Cerebellar cortex (tissue), 1 donor: ENCODE results near the gene MFAP5.

Experiments
- DNase-seq: peaks from one replicate; pipeline ENCODE4 v3.0.0-alpha.2; 2015; ENCODE audit warnings: low spot score

The MFAP5 gene

DNA sequence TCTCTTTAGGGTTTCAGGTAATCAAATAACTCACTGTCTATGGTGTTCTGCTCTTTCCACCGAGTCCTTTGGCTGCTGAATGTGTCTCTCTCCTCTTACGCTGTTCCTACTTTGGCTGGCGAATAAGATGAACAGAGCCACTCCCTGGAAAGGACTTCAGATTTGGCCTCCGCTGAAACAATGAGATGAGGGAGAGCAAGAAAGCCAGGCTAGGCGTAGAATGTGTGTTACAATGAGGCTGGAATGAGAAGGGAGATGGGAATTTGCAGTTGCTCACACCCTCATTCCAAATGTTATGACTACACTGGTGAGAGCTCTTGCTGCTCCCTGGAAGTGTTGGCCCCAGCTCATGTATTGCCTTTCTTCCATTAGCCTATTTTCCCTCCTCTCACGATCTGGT, at the start of gene MFAP5:
TSS of gene MFAP5 (minus strand) at position 234 of the 400 bp plus-strand sequence. CDS start 722 bp downstream, outside the sequence.
- no peak for DNase-seq

DNA sequence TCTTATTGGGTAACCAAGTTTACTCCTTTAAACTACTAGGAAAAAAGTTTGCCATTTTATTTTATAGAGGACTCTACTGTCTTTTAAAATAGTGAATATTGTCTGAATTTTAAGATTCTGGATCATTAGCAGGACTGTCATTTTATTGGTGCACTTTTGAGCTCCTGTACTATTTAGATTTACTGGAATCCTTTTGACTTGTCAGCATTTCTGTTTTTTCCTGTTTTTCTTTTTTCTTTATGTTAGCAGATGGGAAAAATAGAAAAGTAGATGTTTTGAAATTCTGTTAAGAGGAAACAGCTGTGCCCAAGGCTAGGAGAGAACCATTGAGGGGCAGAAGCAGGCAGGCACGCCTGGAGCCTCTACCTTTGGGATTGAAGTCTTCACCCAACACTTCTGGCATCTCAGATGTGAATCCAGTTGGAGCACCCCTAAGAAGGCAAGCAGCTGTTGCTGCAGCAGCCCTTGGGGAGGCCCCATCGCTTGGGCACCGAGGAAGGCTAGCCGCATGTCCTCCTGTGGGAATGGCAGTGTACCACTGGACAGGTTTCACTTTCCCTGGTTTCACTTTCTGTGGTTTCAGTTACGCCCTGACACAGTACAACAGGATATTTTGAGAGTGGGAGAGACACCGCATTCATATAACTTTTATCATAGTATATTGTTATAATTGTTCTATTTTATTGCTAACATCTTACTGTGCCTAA, 46.7 kb upstream of the MFAP5 start:
- DNase-seq = no peak

- no peak for DNase-seq
Observed at GRCh38 chr12:8702159-8702558, 39.5 kb upstream of the MFAP5 start.

GRCh38 chr12:8701046-8701660, 38.5 kb upstream of the MFAP5 start:
- no peak for DNase-seq

DNA sequence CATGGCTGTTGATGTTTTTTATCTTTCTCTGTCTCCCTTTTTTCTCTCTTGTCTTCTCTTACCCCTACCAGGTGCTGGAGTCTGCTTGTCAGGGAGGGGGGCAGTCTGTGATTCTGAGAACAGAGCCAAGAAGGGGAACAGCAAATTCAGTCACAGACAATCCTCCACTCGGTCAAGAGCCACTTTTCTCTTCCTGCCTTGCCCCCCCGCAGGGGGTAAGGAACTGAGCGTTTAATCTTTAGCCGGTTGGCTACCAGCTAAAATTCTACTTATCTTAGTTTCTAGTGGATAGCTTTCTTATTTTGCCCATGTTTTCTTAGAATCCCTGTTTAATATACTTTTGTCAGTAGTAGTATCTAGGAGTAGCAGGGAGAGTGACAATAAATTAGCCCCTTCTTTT, 37.1 kb upstream of the MFAP5 start:
- DNase-seq = no peak

- DNase-seq = no peak
Observed at GRCh38 chr12:8698879-8699278, 36.3 kb upstream of the MFAP5 start.

DNA sequence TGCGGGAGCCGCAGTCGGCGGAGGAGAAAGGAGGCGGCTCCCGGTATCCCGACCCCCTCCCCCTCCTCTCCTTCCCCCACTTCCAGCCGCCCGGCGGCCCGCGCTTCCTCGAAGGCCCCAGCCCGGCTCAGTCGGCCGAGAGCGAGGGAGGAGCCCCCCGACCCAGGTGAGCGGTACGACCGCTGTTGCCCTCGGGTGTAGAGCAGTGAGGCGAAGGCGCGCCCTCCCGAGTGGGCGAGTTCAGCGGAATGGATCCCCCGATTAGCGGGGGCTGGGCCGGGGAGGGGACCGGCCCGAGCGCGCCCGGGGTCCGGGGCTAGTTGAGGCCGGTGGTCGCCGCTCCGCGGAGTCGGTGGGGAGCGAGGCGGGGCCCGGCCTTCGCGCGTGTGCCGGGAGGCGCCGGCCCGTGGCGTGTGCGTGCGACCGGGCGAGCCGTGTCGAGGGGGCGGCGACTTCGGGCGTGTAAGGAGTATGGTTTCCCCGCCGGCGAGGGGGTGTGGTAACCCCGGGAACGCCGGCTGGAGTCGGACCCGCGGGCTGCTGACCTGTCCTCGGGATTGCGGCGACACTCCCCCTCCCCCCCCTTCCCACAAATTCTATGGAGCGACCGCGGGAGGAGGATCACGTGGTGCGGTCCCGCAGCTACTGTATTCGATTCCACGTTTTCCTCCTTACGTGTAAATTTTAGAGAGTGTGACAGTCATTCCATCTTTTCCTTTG, 35.7 kb upstream of the MFAP5 start:
- DNase-seq = no peak

GRCh38 chr12:8697476-8698131, 35.0 kb upstream of the MFAP5 start, which contains the start of gene RIMKLB:
Gene RIMKLB (plus strand): TSS chr12:8697991. CDS start chr12:8713867, 15,876 bp downstream.
- peak; percentile 74 for DNase-seq

GRCh38 chr12:8697120-8697475, 34.5 kb upstream of the MFAP5 start:
- DNase-seq = peak; percentile 64

DNA sequence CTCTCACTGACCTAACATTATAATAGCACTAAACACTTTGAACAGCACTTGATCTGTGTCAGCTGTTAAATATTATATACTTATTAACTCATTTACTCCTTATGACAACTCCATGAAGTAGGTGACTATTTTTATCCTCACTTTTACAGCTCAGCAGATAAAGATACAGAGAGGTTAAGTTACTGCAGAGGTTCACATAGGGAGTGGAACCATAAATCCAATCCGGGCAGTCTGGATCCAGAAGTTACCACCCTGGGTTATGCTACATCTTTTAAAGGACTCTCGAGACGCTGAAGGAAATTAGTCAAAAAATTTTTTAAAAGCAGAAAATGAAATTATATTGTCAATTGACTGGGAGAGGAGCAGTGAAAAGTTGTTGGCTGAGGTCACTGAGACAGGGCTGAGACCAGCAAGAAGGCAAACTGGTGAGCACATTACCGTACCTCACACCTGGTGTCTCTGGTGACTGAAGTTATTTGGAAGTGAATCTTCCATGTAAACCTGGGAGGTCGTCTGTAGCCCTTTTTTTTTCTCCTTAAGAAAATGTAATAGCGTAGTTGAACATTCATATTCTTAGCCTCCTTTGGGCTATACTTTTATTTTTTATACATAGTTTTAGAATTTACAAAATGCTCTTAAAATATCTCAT, 33.9 kb upstream of the MFAP5 start:
- DNase-seq = no peak

- no peak for DNase-seq
Observed at GRCh38 chr12:8695116-8695515, 32.5 kb upstream of the MFAP5 start.

DNA sequence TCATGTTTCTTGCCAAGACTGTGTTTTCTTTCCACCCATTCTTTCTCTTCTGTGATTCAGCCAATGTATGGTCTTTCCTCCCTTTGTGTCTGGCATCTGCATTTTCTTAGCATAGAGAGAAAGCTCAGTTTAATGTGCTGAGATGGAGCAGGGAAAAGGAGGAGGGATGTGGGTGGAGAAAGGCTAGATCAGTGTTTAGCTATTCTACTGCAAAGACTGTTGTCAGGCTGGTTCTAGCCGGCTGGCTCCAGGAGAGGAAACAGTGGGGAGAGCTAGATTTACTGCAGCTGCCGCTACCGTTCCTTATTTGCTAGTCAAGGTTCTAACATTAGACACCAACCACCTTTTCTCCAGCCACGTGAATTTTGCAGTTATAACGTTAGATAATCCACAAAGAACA, 29.9 kb upstream of the MFAP5 start:
- DNase-seq = peak; percentile 86

- no peak for DNase-seq
Observed at GRCh38 chr12:8689681-8690080, 27.1 kb upstream of the MFAP5 start.

GRCh38 chr12:8687846-8688601, 25.4 kb upstream of the MFAP5 start:
- DNase-seq = peak; percentile 90

DNA sequence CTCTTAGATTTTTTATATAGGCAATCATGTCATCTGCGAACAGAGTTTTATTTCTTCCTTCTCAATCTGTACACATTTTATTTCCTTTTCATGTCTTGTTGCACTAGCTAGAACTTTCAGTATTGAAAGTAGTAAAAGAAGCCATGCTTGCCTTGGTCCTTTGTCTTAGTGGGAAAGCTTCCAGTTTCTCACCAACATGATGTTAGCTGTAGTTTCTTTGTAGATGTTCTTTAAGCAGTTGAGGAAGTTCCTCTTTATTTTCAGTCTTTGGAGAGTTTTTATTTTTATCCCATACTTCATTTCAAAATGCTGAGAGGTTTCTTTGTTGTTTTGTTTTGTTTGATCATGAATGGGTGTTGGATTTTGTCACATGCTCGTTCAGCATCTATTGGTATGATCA, 22.4 kb upstream of the MFAP5 start:
- DNase-seq = no peak

DNA sequence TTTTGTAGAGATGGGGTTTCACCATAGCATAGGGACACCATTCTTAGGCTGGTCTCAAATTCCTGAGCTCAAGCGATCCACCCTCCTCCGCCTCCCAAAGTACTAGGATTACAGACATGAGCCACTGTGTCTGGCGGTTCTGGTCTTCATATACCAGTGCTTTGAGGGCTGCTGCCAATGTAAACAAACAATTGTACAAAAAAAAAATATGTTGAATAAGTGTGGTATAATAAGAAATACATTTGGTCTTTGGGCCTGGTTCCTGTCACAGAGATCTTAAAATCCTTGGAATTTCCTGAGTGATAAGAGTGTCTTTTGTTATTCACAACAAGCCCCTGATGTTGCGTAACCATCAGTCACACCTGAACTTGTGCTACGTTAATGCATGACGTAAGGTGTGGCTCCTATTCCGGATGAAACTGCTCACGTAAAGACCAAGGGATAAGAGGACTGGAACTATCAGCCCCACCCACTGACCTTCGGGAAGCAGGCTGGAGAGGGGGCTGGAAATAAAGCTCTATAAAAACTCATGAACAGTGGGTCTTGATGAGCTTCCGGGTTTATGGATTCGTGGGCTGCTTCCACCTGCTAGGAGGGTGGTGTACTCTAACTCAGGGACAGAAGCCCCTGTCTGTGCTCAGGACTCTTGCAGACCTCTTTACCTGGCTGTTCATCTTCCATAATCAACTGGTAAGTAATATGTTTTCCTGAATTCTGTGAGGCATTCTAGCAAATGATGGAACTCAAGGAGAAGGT, 18.7 kb upstream of the MFAP5 start:
- no peak for DNase-seq

DNA sequence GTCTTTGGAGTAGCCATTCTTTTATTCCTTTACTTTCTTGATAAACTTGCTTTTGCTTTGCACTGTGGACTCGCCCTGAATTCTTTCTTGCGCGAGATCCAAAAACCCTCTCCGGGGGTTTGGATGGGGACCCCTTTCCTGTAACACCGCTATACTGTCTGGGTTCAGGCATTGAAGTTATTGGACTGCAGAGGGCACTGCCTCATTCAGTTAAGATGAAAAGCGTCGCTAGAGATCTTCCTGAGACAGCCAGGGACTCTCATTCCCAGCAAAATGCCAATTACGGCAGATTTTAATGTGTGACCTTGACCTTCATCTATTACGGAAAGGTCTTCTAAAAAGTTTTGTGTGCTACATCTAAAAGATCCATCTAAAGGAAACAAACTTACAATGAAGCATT, 17.9 kb upstream of the MFAP5 start:
- no peak for DNase-seq

DNA sequence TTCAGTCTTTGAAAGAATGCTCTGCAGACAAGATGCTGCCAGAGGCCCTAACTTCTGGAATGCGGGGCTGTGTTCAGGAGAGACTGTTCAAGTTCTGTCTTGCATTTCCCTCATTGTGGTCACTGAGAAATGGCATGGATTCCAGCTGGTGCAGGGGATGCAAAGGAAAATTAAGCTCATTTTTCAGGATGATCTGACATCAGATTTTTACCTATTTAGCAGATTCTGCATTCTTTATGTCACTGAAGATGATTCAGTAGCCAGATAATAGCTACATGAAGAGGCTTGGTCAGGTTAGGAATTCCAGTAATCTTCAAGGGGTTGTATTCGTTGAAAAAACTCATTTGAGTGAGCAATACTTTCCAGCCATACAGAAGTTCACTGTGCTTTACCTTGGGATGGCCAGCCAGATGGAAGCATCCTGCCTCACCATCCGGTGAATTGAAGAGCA, 16.1 kb upstream of the MFAP5 start:
- no peak for DNase-seq

DNA sequence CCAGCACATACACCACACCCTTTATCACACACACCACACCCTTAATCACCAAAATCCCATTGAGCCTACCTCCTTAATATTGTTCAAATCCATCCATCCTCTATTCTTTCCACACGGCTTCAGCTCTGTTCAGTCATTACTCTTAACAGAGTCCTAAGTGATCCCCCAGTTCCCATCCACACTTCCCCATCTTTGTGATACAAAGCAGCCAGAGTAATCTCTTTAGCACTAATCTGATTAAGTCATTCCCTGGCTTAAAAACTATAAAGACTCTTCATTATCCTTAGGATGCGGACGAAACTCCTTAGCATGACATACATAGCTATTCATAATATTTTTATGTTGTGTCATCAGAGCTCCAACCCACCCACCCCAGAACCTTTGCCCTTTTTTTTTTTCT, 14.7 kb upstream of the MFAP5 start:
- DNase-seq = no peak

GRCh38 chr12:8676651-8677050, 14.0 kb upstream of the MFAP5 start:
- no peak for DNase-seq
